ENCODE results near the gene SURF1.

Gene SURF1

DNA sequence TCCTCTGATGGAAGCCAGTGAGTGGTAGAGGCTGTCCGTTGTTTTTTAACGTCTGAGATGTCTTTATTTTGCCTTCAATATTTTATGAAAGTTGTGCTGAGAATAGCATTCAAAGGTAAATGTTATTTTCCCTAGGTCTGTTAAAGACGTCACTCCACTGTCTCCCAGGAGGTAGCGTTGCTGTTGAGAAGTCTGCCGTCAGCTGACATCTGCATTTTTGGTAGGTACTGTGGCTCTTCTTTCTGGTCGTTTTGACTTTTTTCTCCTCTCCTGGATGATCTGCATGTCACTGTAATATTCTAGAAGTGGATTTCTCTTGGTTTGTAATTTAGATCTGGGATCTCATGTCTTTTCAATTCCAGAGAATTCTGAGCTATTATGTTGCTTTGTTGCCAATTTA lies 46.7 kb downstream of the SURF1 start:
- TF ChIP-seq, protein P1, sequence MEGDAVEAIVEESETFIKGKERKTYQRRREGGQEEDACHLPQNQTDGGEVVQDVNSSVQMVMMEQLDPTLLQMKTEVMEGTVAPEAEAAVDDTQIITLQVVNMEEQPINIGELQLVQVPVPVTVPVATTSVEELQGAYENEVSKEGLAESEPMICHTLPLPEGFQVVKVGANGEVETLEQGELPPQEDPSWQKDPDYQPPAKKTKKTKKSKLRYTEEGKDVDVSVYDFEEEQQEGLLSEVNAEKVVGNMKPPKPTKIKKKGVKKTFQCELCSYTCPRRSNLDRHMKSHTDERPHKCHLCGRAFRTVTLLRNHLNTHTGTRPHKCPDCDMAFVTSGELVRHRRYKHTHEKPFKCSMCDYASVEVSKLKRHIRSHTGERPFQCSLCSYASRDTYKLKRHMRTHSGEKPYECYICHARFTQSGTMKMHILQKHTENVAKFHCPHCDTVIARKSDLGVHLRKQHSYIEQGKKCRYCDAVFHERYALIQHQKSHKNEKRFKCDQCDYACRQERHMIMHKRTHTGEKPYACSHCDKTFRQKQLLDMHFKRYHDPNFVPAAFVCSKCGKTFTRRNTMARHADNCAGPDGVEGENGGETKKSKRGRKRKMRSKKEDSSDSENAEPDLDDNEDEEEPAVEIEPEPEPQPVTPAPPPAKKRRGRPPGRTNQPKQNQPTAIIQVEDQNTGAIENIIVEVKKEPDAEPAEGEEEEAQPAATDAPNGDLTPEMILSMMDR (conservative IDR thresholded peaks at IDR 0.05; ENCODE audit: control insufficient read depth, insufficient read depth, low read depth, low read length) = no peak
- no peak overlapping the region for H3K4me3 ChIP-seq (ENCODE audit: control insufficient read depth, low read depth, low read length)
- DNase-seq (ENCODE audit: low read depth) = no peak

DNA sequence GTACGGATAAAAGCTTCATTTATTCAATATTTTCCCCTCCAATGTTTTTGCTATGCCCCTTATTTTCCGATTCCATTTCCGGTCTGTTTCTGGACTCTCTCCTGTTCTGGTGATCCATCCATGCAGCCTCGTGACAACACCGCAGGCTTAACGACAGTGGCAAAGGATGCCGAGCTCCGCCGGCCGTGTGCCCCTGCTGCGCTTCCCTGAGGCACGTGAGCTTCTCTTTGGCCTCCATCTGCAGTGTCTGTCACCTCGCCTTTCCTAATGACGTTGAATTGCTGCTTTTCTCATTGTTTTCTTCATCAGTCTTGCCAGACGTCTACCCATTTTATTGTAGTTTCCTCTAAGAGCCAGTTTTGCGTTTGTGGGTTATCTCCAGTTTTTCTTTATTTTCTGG lies 49.0 kb downstream of the SURF1 start:
- H3K4me3 ChIP-seq (ENCODE audit: control insufficient read depth, low read depth, low read length) = no peak overlapping the region
- TF ChIP-seq, protein P1 (conservative IDR thresholded peaks at IDR 0.05; ENCODE audit: control insufficient read depth, insufficient read depth, low read depth, low read length) = no peak
- DNase-seq (ENCODE audit: low read depth) = no peak

GRCh38 chr9:133306242-133307204 lies 49.8 kb downstream of the SURF1 start:
- H3K4me3 ChIP-seq (ENCODE audit: control insufficient read depth, low read depth, low read length) = no peak overlapping the region
- DNase-seq (ENCODE audit: low read depth) = no peak

DNA sequence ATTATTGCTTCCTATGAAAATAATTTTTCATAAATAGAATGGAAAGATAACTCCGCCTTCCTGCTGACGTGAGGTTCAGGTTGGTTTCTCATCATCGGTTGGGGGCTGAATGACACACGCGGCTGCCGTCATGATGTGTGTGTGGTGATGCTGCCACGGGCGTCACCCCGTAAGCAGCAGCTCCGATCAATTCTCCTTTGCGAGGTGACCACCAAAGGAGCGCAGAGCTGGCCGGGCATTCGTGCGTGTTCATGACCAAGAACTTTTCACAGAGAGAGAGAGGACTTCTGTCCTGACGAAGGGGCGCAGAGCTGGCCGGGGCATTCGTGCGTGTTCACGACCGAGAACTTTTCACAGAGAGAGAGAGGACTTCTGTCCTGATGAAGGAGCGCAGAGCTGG lies 50.6 kb downstream of the SURF1 start:
- TF ChIP-seq, protein P1 (conservative IDR thresholded peaks at IDR 0.05; ENCODE audit: control insufficient read depth, insufficient read depth, low read depth, low read length) = no peak
- H3K4me3 ChIP-seq (ENCODE audit: control insufficient read depth, low read depth, low read length) = no peak overlapping the region

More at GRCh38 chr9:133306242-133307204, 49.8 kb downstream of the SURF1 start:
- TF ChIP-seq, protein P1 (conservative IDR thresholded peaks at IDR 0.05; ENCODE audit: control insufficient read depth, insufficient read depth, low read depth, low read length) = no peak

GRCh38 chr9:133304477-133305377 lies 51.6 kb downstream of the SURF1 start:
- no peak for DNase-seq (ENCODE audit: low read depth)
- H3K4me3 ChIP-seq (ENCODE audit: control insufficient read depth, low read depth, low read length) = no peak overlapping the region
- TF ChIP-seq, protein P1 (conservative IDR thresholded peaks at IDR 0.05; ENCODE audit: control insufficient read depth, insufficient read depth, low read depth, low read length) = no peak

More for the DNA sequence above, 50.6 kb downstream of the SURF1 start:
- no peak for DNase-seq (ENCODE audit: low read depth)

DNA sequence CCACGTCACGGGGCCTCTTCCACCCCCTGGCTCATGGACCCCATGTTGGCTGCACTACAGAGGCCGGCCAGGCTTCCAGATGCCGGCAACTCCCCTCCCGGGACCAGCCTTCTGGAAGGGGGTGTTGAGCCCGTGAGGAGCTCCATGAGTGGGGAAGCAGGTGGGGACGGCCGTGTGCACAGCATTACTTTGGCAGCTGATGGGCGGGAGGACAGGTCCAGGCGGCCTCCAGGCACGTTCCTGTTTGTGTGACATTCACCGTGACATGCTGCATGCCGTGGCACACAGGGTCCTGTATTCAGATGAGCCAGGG lies 52.2 kb downstream of the SURF1 start:
- TF ChIP-seq, protein P1 (conservative IDR thresholded peaks at IDR 0.05; ENCODE audit: control insufficient read depth, insufficient read depth, low read depth, low read length) = no peak

More for the DNA sequence above, 52.2 kb downstream of the SURF1 start:
- DNase-seq (ENCODE audit: low read depth) = no peak
- H3K4me3 ChIP-seq (ENCODE audit: control insufficient read depth, low read depth, low read length) = no peak overlapping the region
